Activated CD8-positive, alpha-beta T cell treated with anti-CD3 and anti-CD28 coated beads for 36 hours (primary cell): ENCODE data around the gene FBXO24. TPM values are rescaled to one million over a fixed set of nuclear protein-coding genes. Genes with fewer than 3 reads are reported as not detected.

ENCODE experiments used
- ATAC-seq: fragments of 200-7000 bp; cut with Tn5 transposase; one replicate; pipeline ENCODE4 v1.10.0; 2021; ENCODE audit warnings: mild to moderate bottlenecking, moderate library complexity
- CTCF ChIA-PET: fragments of 350-600 bp; sonication (Branson Sonifier 250); formaldehyde crosslinking; loops from one replicate; lab custom pipeline; 2021; ENCODE audit warnings: antibody characterized with exemption; lab: Charles Lee
- POLR2A ChIA-PET: fragments of 350-600 bp; sonication (Branson Sonifier 250); formaldehyde crosslinking; loops from one replicate; lab custom pipeline; 2021; ENCODE audit warnings: antibody characterized with exemption; lab: Charles Lee
- DNase-seq: peaks from one replicate; pipeline ENCODE4 v3.0.0-alpha.2; 2020
- H3K27ac Mint-ChIP-seq: one replicate; pipeline ENCODE4 v1.8.0; 2021; ENCODE audit warnings: mild to moderate bottlenecking, mixed read lengths
- H3K27me3 Mint-ChIP-seq: one replicate; pipeline ENCODE4 v1.8.0; 2021; ENCODE audit warnings: mixed read lengths
- H3K36me3 Mint-ChIP-seq: one replicate; pipeline ENCODE4 v1.8.0; 2021; ENCODE audit warnings: low read depth, mixed read lengths
- H3K4me1 Mint-ChIP-seq: one replicate; pipeline ENCODE4 v1.8.0; 2021; ENCODE audit warnings: low read depth, mixed read lengths
- H3K4me3 Mint-ChIP-seq: one replicate; pipeline ENCODE4 v1.8.0; 2021; ENCODE audit warnings: mild to moderate bottlenecking, moderate library complexity, mixed read lengths
- H3K9me3 Mint-ChIP-seq: one replicate; pipeline ENCODE4 v1.8.0; 2021; ENCODE audit warnings: mixed read lengths
- intact Hi-C: fragments of 100-400 bp; cut with micrococcal nuclease; formaldehyde crosslinking; loops from one replicate; pipeline ENCODE4 v1.10.0; 2022
- total RNA-seq, 2 experiments: library from RNA; stranded (reverse); gene quantifications; one replicate each; pipeline ENCODE4 v1.2.3, GENCODE V29; 2021
- TF ChIP-seq, protein P1 (sequence below): fragments of 200-600 bp; IDR thresholded peaks from one replicate; pipeline ENCODE4 v1.8.0; 2022; ENCODE audit warnings: antibody characterized with exemption, mild to moderate bottlenecking

The FBXO24 gene
- total RNA-seq, 2 experiments from 2014 or later: 1.4 to 1.5 TPM

DNA sequence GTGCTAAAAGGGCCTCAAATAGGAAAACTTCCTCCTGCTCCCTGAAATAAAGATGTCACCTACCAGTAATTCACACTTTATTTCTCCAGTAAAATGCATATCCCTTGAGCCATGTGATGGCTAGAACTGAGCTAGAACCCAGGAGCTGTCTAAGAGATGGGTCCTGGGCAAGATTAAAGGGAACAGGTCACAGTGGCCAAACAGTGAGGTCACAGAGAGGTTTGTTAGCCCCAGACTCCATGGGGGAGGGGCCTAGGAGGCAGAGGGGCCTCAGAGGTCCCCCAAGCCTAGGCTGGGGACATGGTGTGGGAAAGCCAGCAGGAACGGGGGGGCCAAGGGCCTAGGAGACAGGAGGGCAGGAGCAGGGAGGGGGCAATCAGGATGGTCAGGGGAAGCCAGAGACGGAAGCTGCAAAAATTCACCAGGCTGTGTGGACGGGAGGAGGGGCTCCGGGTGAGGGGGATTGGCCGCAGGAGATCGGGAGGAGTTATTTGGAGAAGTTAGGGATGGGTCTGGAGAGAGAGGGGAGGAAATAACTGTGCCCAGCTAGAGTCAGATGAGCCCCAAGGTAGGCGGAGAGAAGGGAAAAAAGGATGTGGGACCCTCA, 3.3 kb downstream of the FBXO24 start:
- Mint-ChIP-seq H3K4me1 (peaks cover 2% of the 10 kb centered on the region), H3K36me3 (no peaks in the 10 kb centered on the region), H3K27ac (no peak overlapping the region), H3K9me3 (no peaks in the 10 kb centered on the region), H3K4me3 (no peak overlapping the region), H3K27me3 (peaks cover 5% of the 10 kb centered on the region)
- ChIA-PET POLR2A (interaction anchor here (1.3 kb wide), 1 partner anchor 16 kb away, joined by 4 read pairs; no protein-coding TSS in a partner anchor), CTCF (interaction anchor here (0.8 to 6.4 kb wide), 16 partner anchors 9 to 461 kb away, joined by 3 to 30 read pairs (median 3); partner anchors contain the start of genes MOSPD3, POP7 and SLC12A9)
- TF ChIP-seq, protein P1, sequence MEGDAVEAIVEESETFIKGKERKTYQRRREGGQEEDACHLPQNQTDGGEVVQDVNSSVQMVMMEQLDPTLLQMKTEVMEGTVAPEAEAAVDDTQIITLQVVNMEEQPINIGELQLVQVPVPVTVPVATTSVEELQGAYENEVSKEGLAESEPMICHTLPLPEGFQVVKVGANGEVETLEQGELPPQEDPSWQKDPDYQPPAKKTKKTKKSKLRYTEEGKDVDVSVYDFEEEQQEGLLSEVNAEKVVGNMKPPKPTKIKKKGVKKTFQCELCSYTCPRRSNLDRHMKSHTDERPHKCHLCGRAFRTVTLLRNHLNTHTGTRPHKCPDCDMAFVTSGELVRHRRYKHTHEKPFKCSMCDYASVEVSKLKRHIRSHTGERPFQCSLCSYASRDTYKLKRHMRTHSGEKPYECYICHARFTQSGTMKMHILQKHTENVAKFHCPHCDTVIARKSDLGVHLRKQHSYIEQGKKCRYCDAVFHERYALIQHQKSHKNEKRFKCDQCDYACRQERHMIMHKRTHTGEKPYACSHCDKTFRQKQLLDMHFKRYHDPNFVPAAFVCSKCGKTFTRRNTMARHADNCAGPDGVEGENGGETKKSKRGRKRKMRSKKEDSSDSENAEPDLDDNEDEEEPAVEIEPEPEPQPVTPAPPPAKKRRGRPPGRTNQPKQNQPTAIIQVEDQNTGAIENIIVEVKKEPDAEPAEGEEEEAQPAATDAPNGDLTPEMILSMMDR: no peak
- DNase-seq: no peak
- intact Hi-C loops: no loop called here
- ATAC-seq: no peak

DNA sequence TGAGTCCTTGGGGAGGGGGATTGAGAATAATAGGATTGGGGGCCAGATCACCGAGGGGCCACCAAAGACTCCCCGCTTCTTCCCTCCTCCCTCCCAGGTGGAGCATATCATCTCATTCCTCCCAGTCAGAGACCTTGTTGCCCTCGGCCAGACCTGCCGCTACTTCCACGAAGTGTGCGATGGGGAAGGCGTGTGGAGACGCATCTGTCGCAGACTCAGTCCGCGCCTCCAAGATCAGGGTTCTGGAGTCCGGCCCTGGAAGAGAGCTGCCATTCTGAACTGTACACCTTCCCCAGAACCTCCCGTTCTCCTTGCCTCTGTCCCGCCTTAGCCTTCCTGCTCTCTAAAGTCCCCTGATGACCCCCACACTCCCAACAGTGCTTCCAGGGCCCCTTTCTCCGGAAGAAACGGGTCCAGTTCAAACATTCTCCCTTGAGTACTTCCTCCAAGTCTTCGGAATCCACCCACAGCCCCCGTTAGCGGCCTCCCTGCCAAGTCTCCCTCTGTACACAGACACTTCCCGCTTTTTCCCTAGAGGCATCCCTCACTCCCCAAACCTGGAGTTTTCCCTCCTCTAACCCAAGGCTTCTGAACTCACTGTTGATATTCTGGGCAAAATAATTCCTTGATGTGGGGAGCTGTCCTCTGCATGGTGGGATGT, 4.1 kb downstream of the FBXO24 start:
- TF ChIP-seq, protein P1: no peak
- Mint-ChIP-seq H3K4me3 (no peak overlapping the region), H3K27me3 (peaks cover 5% of the 10 kb centered on the region), H3K4me1 (peaks cover 2% of the 10 kb centered on the region), H3K9me3 (no peaks in the 10 kb centered on the region), H3K36me3 (no peaks in the 10 kb centered on the region), H3K27ac (no peak overlapping the region)
- no peak for DNase-seq
- ChIA-PET POLR2A (interaction anchor here (1.4 kb wide), 1 partner anchor 13 kb away, joined by 4 read pairs; no protein-coding TSS in a partner anchor), CTCF (interaction anchor here (1.0 to 1.6 kb wide), 3 partner anchors 26 to 101 kb away, joined by 3 to 8 read pairs (median 3); no protein-coding TSS in a partner anchor)
- intact Hi-C loops: no loop called here
- ATAC-seq: no peak

DNA sequence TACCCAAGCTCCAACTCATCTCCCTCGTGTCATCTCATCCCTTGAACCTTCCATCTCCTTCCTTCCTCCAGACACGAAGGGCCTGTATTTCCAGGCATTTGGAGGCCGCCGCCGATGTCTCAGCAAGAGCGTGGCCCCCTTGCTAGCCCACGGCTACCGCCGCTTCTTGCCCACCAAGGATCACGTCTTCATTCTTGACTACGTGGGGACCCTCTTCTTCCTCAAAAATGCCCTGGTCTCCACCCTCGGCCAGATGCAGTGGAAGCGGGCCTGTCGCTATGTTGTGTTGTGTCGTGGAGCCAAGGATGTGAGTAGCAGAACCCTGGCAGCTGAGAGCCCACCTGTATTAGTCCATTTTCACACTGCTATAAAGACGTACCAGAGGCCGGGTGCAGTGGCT, 5.5 kb downstream of the FBXO24 start:
- no peak for ATAC-seq
- intact Hi-C loops: no loop called here
- no peaks in the 10 kb centered on the region for H3K4me1 Mint-ChIP-seq
- CTCF ChIA-PET: interaction anchor here (0.7 to 1.0 kb wide), 2 partner anchors 99 to 105 kb away, joined by 3 read pairs; no protein-coding TSS in a partner anchor
- no peak overlapping the region for H3K4me3 Mint-ChIP-seq
- peaks cover 5% of the 10 kb centered on the region for H3K27me3 Mint-ChIP-seq
- no peak overlapping the region for H3K27ac Mint-ChIP-seq
- no peaks in the 10 kb centered on the region for H3K36me3 Mint-ChIP-seq
- POLR2A ChIA-PET: interaction anchor here (1.0 to 1.4 kb wide), 2 partner anchors 12 to 43 kb away, joined by 3 to 4 read pairs; no protein-coding TSS in a partner anchor
- TF ChIP-seq, protein P1: no peak
- no peaks in the 10 kb centered on the region for H3K9me3 Mint-ChIP-seq
- DNase-seq: no peak

DNA sequence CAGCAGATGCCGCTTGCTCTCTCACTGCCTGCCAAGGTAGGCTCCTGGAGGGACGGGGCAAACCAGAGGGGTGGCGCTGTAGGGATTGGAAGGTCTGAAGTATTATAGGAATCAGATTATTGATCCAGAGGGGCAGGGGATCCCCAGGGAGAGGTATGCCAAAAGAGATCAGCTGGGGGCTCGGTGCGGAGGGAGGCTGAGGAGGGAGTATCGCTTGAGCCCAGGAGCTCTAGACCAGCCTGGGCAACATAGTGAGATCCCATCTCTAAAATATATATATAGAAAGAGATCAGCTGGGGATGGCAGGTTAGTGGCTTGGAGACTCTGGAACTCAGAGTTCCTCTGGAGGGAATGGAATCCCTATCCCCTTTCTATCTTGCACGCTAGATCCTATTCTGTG, 9.1 kb downstream of the FBXO24 start:
- Mint-ChIP-seq H3K36me3 (no peaks in the 10 kb centered on the region), H3K27ac (no peak overlapping the region), H3K4me1 (peaks cover 3% of the 10 kb centered on the region), H3K9me3 (no peaks in the 10 kb centered on the region), H3K4me3 (no peak overlapping the region), H3K27me3 (peaks cover 4% of the 10 kb centered on the region)
- DNase-seq (no peak), ATAC-seq (no peak)
- ChIA-PET CTCF (interaction anchor here (1.6 kb wide), 1 partner anchor 96 kb away, joined by 4 read pairs; no protein-coding TSS in a partner anchor), POLR2A (interaction anchor here (0.9 to 1.4 kb wide), 2 partner anchors 10 to 22 kb away, joined by 3 read pairs; no protein-coding TSS in a partner anchor)
- intact Hi-C loops: no loop called here
- TF ChIP-seq, protein P1: no peak
